ENCODE measurements around the gene ZNF653. TPM values are rescaled to one million over a fixed set of nuclear protein-coding genes. Genes with fewer than 3 reads are reported as not detected.
"Not testable (repeated sequence)": the region's sequence is repeated elsewhere in the genome, so short reads cannot be mapped to it uniquely, and the experiment has no call there.

ZNF653 gene
- polyA plus RNA-seq, 1 experiment: 4.6 TPM

- CTCF ChIA-PET: no interaction called here
- TF ChIP-seq CTCF (IDR thresholded peaks at IDR 0.05; ENCODE audit: insufficient read depth, low read depth, low read length): no peak
- no peak for DNase-seq (ENCODE audit: low read depth)
- Histone ChIP-seq H3K4me3 (ENCODE audit: low read depth, low read length) (no peak overlapping the region), H3K27me3 (ENCODE audit: control insufficient read depth, insufficient read depth, low read length) (no peaks in the 10 kb centered on the region), H3K36me3 (ENCODE audit: control insufficient read depth, insufficient read depth, low read length) (no peaks in the 10 kb centered on the region)
- POLR2A ChIA-PET: no interaction called here
Measured at GRCh38 chr19:11463391-11463790, 42.2 kb downstream of the ZNF653 start.

GRCh38 chr19:11461453-11461852 is 44.2 kb downstream of the ZNF653 start:
- Histone ChIP-seq H3K4me3 (ENCODE audit: low read depth, low read length) (no peak overlapping the region), H3K27me3 (ENCODE audit: control insufficient read depth, insufficient read depth, low read length) (no peaks in the 10 kb centered on the region), H3K36me3 (ENCODE audit: control insufficient read depth, insufficient read depth, low read length) (no peaks in the 10 kb centered on the region)
- DNase-seq (ENCODE audit: low read depth): no peak
- ChIA-PET POLR2A (no interaction called here), CTCF (interaction anchor here (1.7 kb wide), 1 partner anchor 21 kb away, joined by 5 read pairs; no protein-coding TSS in a partner anchor)
- no peak for TF ChIP-seq CTCF (IDR thresholded peaks at IDR 0.05; ENCODE audit: insufficient read depth, low read depth, low read length)

GRCh38 chr19:11460207-11460606 is 45.4 kb downstream of the ZNF653 start:
- no peaks in the 10 kb centered on the region for H3K27me3 ChIP-seq (ENCODE audit: control insufficient read depth, insufficient read depth, low read length)
- H3K36me3 ChIP-seq (ENCODE audit: control insufficient read depth, insufficient read depth, low read length): no peaks in the 10 kb centered on the region
- ChIA-PET CTCF (no interaction called here), POLR2A (no interaction called here)
- no peak for DNase-seq (ENCODE audit: low read depth)
- TF ChIP-seq CTCF (IDR thresholded peaks at IDR 0.05; ENCODE audit: insufficient read depth, low read depth, low read length): peak; percentile 22; the same call in 1 of the 2 replicates
- no peak overlapping the region for H3K4me3 ChIP-seq (ENCODE audit: low read depth, low read length)

- H3K36me3 ChIP-seq (ENCODE audit: control insufficient read depth, insufficient read depth, low read length); H3K4me3 ChIP-seq (ENCODE audit: low read depth, low read length); DNase-seq (ENCODE audit: low read depth); POLR2A ChIA-PET; H3K27me3 ChIP-seq (ENCODE audit: control insufficient read depth, insufficient read depth, low read length): not testable (repeated sequence)
- CTCF ChIA-PET: interaction anchor here (0.6 to 1.0 kb wide), 2 partner anchors 23 to 185 kb away, joined by 3 to 4 read pairs; no protein-coding TSS in a partner anchor
Measured at GRCh38 chr19:11458912-11459311, 46.7 kb downstream of the ZNF653 start.

- no peaks in the 10 kb centered on the region for H3K27me3 ChIP-seq (ENCODE audit: control insufficient read depth, insufficient read depth, low read length)
- TF ChIP-seq CTCF (IDR thresholded peaks at IDR 0.05; ENCODE audit: insufficient read depth, low read depth, low read length): no peak
- no peaks in the 10 kb centered on the region for H3K36me3 ChIP-seq (ENCODE audit: control insufficient read depth, insufficient read depth, low read length)
- no peak for DNase-seq (ENCODE audit: low read depth)
- no peak overlapping the region for H3K4me3 ChIP-seq (ENCODE audit: low read depth, low read length)
- ChIA-PET POLR2A (no interaction called here), CTCF (interaction anchor here (1.0 kb wide), 1 partner anchor 24 kb away, joined by 3 read pairs; no protein-coding TSS in a partner anchor)
Measured at GRCh38 chr19:11458236-11458900, 47.3 kb downstream of the ZNF653 start.

- no peak for TF ChIP-seq CTCF (IDR thresholded peaks at IDR 0.05; ENCODE audit: insufficient read depth, low read depth, low read length)
- Histone ChIP-seq H3K36me3 (ENCODE audit: control insufficient read depth, insufficient read depth, low read length) (no peaks in the 10 kb centered on the region), H3K27me3 (ENCODE audit: control insufficient read depth, insufficient read depth, low read length) (no peaks in the 10 kb centered on the region), H3K4me3 (ENCODE audit: low read depth, low read length) (no peak overlapping the region)
- ChIA-PET POLR2A (no interaction called here), CTCF (interaction anchor here (2.3 kb wide), 1 partner anchor 25 kb away, joined by 8 read pairs; no protein-coding TSS in a partner anchor)
- DNase-seq (ENCODE audit: low read depth): no peak
Measured at GRCh38 chr19:11457831-11458230, 47.8 kb downstream of the ZNF653 start.
